GM19043 (cell line): ENCODE data around the gene VCL.

Experiments used
- ATAC-seq: cut with Tn5 transposase; IDR thresholded peaks from one replicate; pipeline ENCODE4 v1.9.1; 2021; ENCODE audit warnings: low read depth; ENCODE audit not compliant: unreplicated experiment

VCL gene

DNA sequence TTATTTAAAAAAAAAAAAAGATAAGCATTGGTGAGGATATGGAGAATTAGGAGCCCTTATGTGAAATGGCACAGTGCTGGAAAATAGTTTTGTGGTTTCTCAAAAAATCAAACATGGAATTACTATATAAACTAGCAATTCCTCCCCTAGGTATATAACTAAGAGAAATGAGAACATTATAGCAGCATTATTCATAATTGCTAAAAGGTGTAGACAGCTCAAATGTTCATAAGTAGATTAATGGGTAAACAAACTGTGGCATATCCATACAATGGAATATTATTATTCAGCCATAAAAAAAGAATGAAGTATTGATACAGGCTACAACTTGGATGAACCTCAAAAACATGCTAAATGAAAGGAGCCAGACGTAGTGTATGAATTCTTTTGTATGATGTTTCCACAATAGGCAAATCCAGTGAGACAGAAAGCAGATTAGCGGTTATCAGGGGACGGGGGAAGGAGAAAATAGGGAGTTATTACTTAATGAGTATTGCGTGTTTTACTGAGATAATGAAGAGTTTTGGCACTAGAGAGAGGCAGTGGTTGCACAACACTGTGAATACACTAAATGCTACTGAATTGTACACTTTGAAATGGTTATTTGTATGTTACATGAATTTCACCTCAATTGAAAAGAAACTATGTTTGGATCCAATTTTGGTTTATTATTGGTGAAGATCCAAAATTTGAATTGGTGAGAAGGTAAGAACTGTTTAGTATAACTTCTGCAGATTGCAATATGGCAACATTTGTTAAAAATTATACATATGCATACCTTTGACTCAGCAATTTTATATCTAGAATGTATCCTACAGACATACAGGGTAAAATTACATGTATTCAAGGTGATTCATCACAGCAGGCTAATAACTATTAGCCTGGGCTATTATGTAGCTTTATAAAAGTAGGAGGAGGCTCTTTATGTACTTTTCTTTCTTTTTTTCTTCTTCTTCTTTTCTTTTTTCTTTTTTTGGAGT is 69.7 kb downstream of the VCL start:
- no peak for ATAC-seq

GRCh38 chr10:74071157-74071556 is 73.2 kb downstream of the VCL start:
- no peak for ATAC-seq

- ATAC-seq = no peak
These were observed 74.6 kb downstream of the VCL start for GRCh38 chr10:74072503-74072902.

DNA sequence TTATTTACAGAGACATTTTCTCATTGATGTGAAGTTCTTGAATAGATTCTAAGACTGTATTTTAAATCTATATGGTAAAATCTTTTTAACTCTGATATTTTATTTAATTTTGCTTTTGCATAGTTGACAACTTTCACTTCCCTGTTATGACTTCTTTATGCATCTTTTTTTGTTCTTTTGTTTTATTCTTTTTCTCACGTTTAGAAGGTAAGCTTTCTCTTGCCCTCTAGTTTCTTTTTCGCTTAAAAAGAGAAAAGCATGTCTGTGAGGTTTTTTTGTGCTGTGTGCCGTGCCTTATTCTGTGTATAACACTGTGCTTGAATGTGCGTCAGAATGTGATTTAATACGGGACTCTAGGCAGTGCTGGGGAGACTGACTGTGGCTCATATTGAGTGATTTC is 78.0 kb downstream of the VCL start:
- ATAC-seq = no peak

DNA sequence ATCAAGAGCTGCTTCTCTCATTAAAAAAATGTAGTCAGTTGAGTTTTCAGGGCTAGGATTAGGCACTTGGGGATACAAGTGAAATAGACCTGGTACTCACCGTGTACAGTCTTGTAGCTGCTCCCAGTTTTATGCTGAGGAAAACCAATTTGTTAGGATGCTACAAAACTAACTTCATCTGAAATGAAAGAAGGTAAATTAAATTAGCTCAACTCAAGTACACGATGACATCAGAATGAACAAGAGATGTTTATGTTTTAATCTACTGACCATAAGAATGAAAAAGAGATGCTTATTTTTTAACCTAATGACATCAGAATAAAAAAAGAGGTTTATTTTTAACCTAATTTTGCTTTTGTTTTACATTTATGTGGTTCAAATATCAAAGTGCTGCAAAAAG is 79.0 kb downstream of the VCL start:
- ATAC-seq = no peak

DNA sequence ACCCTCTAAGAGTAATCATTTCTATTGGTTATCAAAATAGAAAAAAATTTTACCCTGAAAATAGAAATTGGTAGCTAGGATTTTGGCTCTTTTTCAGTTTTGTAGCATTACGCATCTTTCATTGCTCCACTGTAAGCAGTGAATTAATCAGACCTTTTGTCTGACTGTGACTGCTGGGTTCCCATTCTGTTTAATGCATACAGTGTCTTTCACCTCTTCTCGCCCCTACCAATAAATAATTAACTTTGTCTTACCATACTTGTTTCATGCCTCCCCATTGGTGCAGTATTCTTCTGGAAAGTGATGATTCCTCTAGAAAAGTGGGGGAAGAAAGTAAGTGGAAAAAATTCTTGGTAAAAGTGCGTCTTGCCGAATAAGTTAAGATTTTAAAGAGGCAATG is 79.5 kb downstream of the VCL start:
- no peak for ATAC-seq

GRCh38 chr10:74078037-74078436 is 80.1 kb downstream of the VCL start:
- ATAC-seq = peak; percentile 67

GRCh38 chr10:74079028-74079935 is 81.4 kb downstream of the VCL start:
- no peak for ATAC-seq

- ATAC-seq = no peak
These were observed 82.1 kb downstream of the VCL start for GRCh38 chr10:74079936-74080590.

GRCh38 chr10:74081192-74081803 is 83.4 kb downstream of the VCL start:
- no peak for ATAC-seq

DNA sequence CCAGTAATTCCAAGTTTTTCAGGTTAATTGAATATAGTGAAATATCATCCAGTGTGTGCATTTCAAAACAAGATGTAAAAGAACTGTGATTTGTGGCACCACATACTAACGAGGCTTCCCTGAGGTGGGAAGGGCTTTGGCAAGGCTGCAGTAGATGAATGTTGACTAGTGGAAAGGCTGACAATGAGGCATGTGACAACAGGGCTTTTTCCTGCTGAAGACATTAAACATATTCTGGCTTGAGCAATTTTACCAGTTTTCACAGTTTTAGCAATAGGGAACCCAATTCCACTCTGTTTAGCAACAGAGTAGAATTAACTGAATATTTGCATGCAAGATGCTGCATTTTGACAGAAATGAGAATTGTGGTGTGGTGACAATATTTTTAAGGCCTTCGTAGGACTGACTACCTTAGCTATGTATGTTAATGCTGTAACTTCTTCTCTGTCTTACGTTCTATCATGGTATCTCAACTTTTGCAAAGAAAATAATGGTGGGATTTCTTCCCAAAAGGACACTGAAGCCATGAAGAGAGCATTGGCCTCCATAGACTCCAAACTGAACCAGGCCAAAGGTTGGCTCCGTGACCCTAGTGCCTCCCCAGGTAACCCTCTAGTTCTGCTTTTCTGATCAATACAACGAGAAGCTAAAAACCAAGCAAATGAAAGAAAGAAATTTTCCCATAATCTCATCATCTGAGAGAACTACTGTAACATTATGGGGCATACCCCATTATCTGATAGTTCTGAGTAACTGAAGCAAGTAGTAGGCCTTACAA is 84.2 kb downstream of the VCL start:
- no peak for ATAC-seq

GRCh38 chr10:74083304-74083703 is 85.4 kb downstream of the VCL start:
- ATAC-seq = no peak

GRCh38 chr10:74084955-74085354 is 87.0 kb downstream of the VCL start:
- peak; percentile 66 for ATAC-seq

DNA sequence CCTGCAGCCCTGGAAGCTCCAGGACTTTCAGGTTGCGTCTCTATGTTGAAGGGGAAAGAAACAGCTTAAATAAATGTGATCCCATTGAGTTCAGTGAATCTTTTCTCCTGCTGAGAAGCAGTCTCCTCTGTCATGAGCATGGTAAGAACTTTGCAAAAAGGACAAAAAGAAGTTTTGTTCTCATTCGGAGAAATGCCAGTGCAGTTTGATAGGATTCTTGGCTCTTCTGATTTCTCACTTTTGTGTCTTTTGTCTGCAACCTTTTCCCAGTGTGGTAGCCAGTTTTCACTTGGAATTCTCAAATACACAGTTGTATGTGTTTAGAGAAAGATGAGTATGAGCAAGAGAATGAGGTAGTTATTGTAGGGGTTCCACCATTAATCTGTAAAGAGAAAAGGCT is 88.4 kb downstream of the VCL start:
- ATAC-seq = no peak

DNA sequence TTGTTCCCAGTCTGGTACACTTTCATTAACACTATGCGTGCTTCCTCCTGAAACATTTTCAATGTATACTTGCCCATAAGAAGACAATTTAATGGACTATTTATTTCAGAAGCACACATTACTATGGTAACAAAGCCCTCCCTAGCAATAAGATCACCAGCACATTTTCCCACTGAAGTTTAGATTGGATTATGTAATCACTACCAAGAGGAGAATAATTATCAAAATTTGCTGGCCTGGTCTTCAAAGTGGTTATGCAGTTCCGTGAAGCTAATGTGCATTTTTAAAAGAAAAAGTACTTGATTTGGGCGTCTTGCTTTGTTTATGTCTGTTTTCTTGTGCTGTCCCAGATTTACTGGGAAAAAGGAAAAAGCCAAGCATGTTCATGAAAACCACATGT is 90.8 kb downstream of the VCL start:
- no peak for ATAC-seq

DNA sequence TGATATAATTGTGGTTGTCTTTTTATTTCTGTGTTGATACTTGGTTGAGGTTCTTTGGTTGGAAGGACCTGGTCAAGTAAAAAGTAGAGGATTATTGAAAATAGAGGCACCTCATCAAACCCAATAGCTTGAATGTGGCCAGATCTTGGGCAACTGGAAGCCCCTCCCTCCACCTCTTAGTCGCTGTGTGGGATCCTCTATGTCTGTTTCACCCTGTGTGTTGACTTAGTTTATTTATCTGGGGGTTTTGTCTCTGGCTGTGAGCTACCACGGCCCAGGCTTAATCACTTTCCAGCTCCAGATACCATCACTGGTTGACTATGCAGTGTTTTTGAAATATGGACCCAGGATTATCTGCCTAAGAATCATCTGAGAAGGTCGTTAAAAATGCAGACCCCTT is 94.5 kb downstream of the VCL start:
- ATAC-seq = no peak

DNA sequence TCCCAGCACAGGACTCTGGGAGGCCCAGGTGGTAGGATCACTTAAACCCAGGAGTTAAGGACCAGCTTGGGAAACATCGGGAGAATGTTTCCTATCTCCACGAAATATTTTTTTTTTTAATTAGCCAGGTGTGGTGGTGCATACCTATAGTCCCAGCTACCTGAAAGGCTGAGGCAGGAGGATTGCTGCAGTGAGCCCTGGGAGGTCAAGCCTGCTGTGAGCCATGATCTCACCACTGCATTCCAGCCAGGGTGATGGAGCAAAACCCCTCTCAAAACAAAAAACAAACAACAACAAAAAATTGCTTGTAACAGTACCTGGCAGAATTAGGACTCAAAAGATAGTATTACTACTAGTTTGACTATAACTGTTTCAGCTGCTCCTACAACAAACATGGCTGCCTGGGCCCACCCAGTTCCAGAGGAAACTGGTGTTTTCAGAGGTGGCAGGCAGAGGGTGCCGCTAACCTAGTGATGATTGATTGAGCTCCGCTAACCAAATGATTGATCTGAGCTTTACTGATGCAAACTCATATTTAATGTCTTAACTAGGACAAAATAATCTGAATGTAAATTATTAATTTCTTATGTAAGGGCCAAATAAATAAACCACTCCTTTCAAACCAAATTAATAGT is 95.7 kb downstream of the VCL start:
- ATAC-seq = no peak

DNA sequence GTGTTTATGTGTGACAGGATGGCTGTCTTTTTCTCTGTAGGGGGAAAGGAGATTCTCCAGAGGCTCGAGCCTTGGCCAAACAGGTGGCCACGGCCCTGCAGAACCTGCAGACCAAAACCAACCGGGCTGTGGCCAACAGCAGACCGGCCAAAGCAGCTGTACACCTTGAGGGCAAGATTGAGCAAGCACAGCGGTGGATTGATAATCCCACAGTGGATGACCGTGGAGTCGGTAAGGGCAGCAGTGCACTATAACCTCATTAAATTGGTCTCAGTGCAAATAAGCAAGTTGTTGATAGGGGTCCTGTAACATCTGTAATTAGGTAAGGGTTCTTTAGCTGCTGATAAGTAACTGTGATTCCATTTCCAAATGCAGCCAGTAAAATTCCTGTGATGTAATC is 96.3 kb downstream of the VCL start:
- no peak for ATAC-seq

DNA sequence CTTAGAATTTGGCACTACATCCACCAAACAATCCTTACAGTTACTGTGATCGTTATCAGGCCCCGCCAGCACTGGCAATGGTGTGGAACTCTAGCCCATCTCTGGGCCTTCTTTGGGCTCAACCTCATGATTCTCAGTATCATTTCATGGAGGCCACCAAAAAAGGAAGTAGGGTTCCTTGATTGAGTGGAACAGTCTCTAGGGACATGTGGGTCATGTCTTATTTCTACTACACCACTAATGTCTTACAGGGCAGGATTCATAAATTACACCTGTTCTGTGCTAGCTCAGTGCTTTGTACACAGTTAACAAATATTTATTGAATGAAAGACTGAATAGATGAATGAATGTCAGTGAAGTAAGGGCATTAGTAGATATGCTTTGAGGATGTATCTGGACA is 98.9 kb downstream of the VCL start:
- peak; percentile 96 for ATAC-seq
